GM12878 (cell line): ENCODE data around the gene FGFR1OP2. TPM values are rescaled to one million over a fixed set of nuclear protein-coding genes. Genes with fewer than 3 reads are reported as not detected.
A peak's percentile ranks its signal among the peaks of the same experiment; 100 is the strongest.

ENCODE experiments used
- ATAC-seq: fragments of 200-7000 bp; cut with Tn5 transposase; 3 replicates; pipeline ENCODE4 v1.9.1; 2020; ENCODE audit warnings: mild to moderate bottlenecking, moderate library complexity
- BruUV-seq: library from RNA; stranded (reverse); fragments of 400-500 nt; replicated peaks from 2 replicates; lab custom pipeline; 2021; lab: Mats Ljungman, UMichigan
- CTCF ChIA-PET: fragments of 300-600 bp; sonication (Branson Sonifier 250); formaldehyde crosslinking; extraction: SDS; loops from one replicate; lab custom pipeline; 2021; ENCODE audit warnings: inconsistent platforms; lab: Yijun Ruan, JAX
- POLR2A ChIA-PET: fragments of 350-600 bp; formaldehyde crosslinking; extraction: SDS; loops from one replicate; lab custom pipeline; 2021; ENCODE audit warnings: inconsistent platforms; lab: Charles Lee
- RAD21 ChIA-PET: fragments of 300-600 bp; sonication (Branson Sonifier 250); formaldehyde crosslinking; loops from one replicate; lab custom pipeline; 2023; ENCODE audit warnings: antibody characterized with exemption; ENCODE audit not compliant: unreplicated experiment; lab: Charles Lee
- SMC1A ChIA-PET: fragments of 300-600 bp; sonication (Branson Sonifier 250); formaldehyde crosslinking; loops from one replicate; lab custom pipeline; 2023; ENCODE audit not compliant: unreplicated experiment, uncharacterized antibody; lab: Charles Lee
- DNase-seq: peaks from one replicate; pipeline ENCODE4 v3.0.0-alpha.2; 2011; ENCODE audit warnings: low read depth, low spot score
- FAIRE-seq: peaks from 3 replicates; lab custom pipeline; 2011; peaks lifted over from hg19 to GRCh38; lab: Jason Lieb, UNC
- H2AFZ ChIP-seq: 2 replicates; pipeline ENCODE4 v1.6.0; 2011; ENCODE audit warnings: low read depth, low read length, control low read depth; ENCODE audit not compliant: control insufficient read depth
- H3K27ac ChIP-seq: 2 replicates; pipeline ENCODE4 v1.5.1; 2011; ENCODE audit warnings: control low read depth; ENCODE audit not compliant: control insufficient read depth, insufficient read depth
- H3K27me3 ChIP-seq, 2 experiments: replicated peaks in 1 of 2; 2 replicates each; pipeline versions ENCODE4 v1.6.0 to v1.6.1; 2011; ENCODE audit warnings: low read length in 1 of 2; ENCODE audit not compliant: control insufficient read depth in 2 of 2, insufficient read depth in 2 of 2
- H3K36me3 ChIP-seq, 2 experiments: 2 replicates each; pipeline ENCODE4 v1.5.1; 2011; ENCODE audit warnings: low read length in 1 of 2; ENCODE audit not compliant: control insufficient read depth in 2 of 2, insufficient read depth in 2 of 2
- H3K4me1 ChIP-seq: 2 replicates; pipeline ENCODE4 v1.6.1; 2011; ENCODE audit warnings: mild to moderate bottlenecking, low read length, moderate library complexity, mixed read lengths; ENCODE audit not compliant: control insufficient read depth, insufficient read depth
- H3K4me2 ChIP-seq: 2 replicates; pipeline ENCODE4 v1.6.0; 2011; ENCODE audit warnings: control low read depth; ENCODE audit not compliant: control insufficient read depth, insufficient read depth
- H3K4me3 ChIP-seq: fragments of 200-600 bp; sonication (generic); 2 replicates; pipeline ENCODE4 v1.5.1; 2016
- H3K79me2 ChIP-seq: 2 replicates; pipeline ENCODE4 v1.6.0; 2011; ENCODE audit warnings: low read length; ENCODE audit not compliant: control insufficient read depth, insufficient read depth
- H3K9ac ChIP-seq: 2 replicates; pipeline ENCODE4 v1.8.0; 2011; ENCODE audit warnings: low read length, control low read depth, mixed read lengths; ENCODE audit not compliant: control insufficient read depth, insufficient read depth
- H3K9me3 ChIP-seq: replicated peaks from 3 replicates; pipeline ENCODE4 v1.5.1; 2011; ENCODE audit warnings: mild to moderate bottlenecking, low read length; ENCODE audit not compliant: control insufficient read depth, insufficient read depth
- H4K20me1 ChIP-seq: 2 replicates; pipeline ENCODE4 v1.6.0; 2011; ENCODE audit not compliant: control insufficient read depth, insufficient read depth
- CEBPZ ChIP-seq: fragments of 150-350 bp; IDR thresholded peaks from 2 replicates; pipeline ENCODE4 v1.6.1; 2016; ENCODE audit warnings: low read depth, low read length
- E2F8 ChIP-seq: fragments of 450-650 bp; IDR thresholded peaks from 2 replicates; pipeline ENCODE4 v1.6.1; 2018; ENCODE audit warnings: mild to moderate bottlenecking, low read depth, moderate library complexity; ENCODE audit not compliant: partially characterized antibody
- EED ChIP-seq: sonication (generic); IDR thresholded peaks from 2 replicates; pipeline ENCODE4 v1.6.1; 2016; ENCODE audit warnings: antibody characterized with exemption, low read depth
- FOS ChIP-seq: IDR thresholded peaks from 3 replicates; pipeline ENCODE4 v1.6.1; 2011; ENCODE audit warnings: borderline replicate concordance; ENCODE audit not compliant: insufficient read length; ENCODE audit errors: extremely low read depth
- HDAC2 ChIP-seq: fragments of 200-600 bp; sonication (generic); IDR thresholded peaks from 2 replicates; pipeline ENCODE4 v1.6.1; 2017
- JUNB ChIP-seq: IDR thresholded peaks from 2 replicates; pipeline ENCODE4 v1.6.1; 2016; ENCODE audit warnings: antibody characterized with exemption, mild to moderate bottlenecking
- NR2C1 ChIP-seq: fragments of 450-650 bp; IDR thresholded peaks from 2 replicates; pipeline ENCODE4 v1.6.1; 2017; ENCODE audit warnings: antibody characterized with exemption, mild to moderate bottlenecking, moderate library complexity
- NR2F1 ChIP-seq: fragments of 450-650 bp; conservative IDR thresholded peaks from 2 replicates; pipeline ENCODE4 v1.6.1; 2017; ENCODE audit warnings: mild to moderate bottlenecking
- RAD51 ChIP-seq: fragments of 450-650 bp; IDR thresholded peaks from 2 replicates; pipeline ENCODE4 v1.6.1; 2016; ENCODE audit warnings: moderate library complexity, mild to moderate bottlenecking, inconsistent platforms
- RB1 ChIP-seq: fragments of 450-650 bp; formaldehyde crosslinking; IDR thresholded peaks from 2 replicates; pipeline ENCODE4 v1.6.1; 2017; ENCODE audit warnings: mild to moderate bottlenecking, borderline replicate concordance
- SMARCA5 ChIP-seq: fragments of 450-650 bp; IDR thresholded peaks from 2 replicates; pipeline ENCODE4 v1.6.1; 2017; ENCODE audit warnings: mild to moderate bottlenecking
- SMC3 ChIP-seq: IDR thresholded peaks from 2 replicates; pipeline ENCODE4 v1.6.1; 2011; ENCODE audit warnings: low read length, improper control_type of control experiment, borderline replicate concordance
- SRF ChIP-seq, 2 experiments: IDR thresholded peaks; 2 replicates each; pipeline ENCODE4 v1.6.1; 2011; ENCODE audit warnings: low read depth in 2 of 2, low read length in 2 of 2, mild to moderate bottlenecking in 1 of 2, moderate library complexity in 1 of 2
- TAF1 ChIP-seq: IDR thresholded peaks from 2 replicates; pipeline ENCODE4 v1.6.1; 2011; ENCODE audit warnings: mild to moderate bottlenecking, low read depth, low read length, borderline replicate concordance
- TARDBP ChIP-seq: IDR thresholded peaks from 2 replicates; pipeline ENCODE4 v1.6.1; 2016; ENCODE audit warnings: borderline replicate concordance
- TCF12 ChIP-seq: IDR thresholded peaks from 2 replicates; pipeline ENCODE4 v1.6.1; 2011; ENCODE audit warnings: low read depth, mild to moderate bottlenecking, low read length
- WGBS: methylation state at CpG from one replicate; pipeline ENCODE4 v1.1.6; 2016; ENCODE audit warnings: low lambda C conversion rate; ENCODE audit not compliant: insufficient replicate concordance, insufficient coverage; ENCODE audit errors: missing lambda C conversion rate; 5-methylcytosine and 5-hydroxymethylcytosine counted together
- in situ Hi-C: fragments of 300-500 bp; cut with MboI; formaldehyde crosslinking; loops from 9 replicates; pipeline ENCODE4 v1.14.3; 2018; ENCODE audit warnings: mixed read lengths
- intact Hi-C: fragments of 100-400 bp; cut with micrococcal nuclease; formaldehyde crosslinking; loops from one replicate; pipeline ENCODE4 v1.14.2; 2022; ENCODE audit not compliant: unreplicated experiment
- polyA plus RNA-seq, 11 experiments: library from polyadenylated mRNA; depleted of rRNA in 4 of 11; unstranded in 6 of 11; stranded (reverse) in 5 of 11; fragments of >200 nt; fragmentation: Nextera tagmentation in 4 of 11; fragmentation: Illumina TruSeq in 1 of 11; extraction: Ambion mirVana in 4 of 11; extraction: Trizol in 1 of 11; gene quantifications; 1 replicate in 1 of 11; 2 replicates in 10 of 11; pipeline versions ENCODE4 v1.2.1 to v1.2.3, GENCODE V29; 2011 to 2016; ENCODE audit warnings: inconsistent platforms in 2 of 11, missing spikeins in 2 of 11, low read depth in 1 of 11
- total RNA-seq, 4 experiments: library from RNA; depleted of rRNA in 3 of 4; stranded (reverse); fragments of >200 nt in 3 of 4; fragmentation: Illumina TruSeq in 1 of 4; extraction: Trizol in 1 of 4; gene quantifications; 2 replicates each; pipeline versions ENCODE4 v1.2.1 to v1.2.3, GENCODE V29; 2013 to 2021
- TF ChIP-seq, protein P1 (sequence below): IDR thresholded peaks from 2 replicates; pipeline ENCODE4 v1.6.1; 2012; ENCODE audit warnings: low read depth, low read length, improper control_type of control experiment

FGFR1OP2 gene
- total and polyA plus RNA-seq, 10 of the 15 experiments (the other 5 are each of a cell fraction or from before 2014, with no cell fraction given), result 28.5 to 59.1 (median 38.3) TPM

- TF ChIP-seq FOS (no peak), HDAC2 (no peak), E2F8 (no peak), TAF1 (no peak), SMC3 (no peak), NR2F1 (no peak)
- TF ChIP-seq, all 136 proteins: peak for 0
These were observed 67.2 kb downstream of the FGFR1OP2 start (continued) for GRCh38 chr12:27005495-27005894.

DNA sequence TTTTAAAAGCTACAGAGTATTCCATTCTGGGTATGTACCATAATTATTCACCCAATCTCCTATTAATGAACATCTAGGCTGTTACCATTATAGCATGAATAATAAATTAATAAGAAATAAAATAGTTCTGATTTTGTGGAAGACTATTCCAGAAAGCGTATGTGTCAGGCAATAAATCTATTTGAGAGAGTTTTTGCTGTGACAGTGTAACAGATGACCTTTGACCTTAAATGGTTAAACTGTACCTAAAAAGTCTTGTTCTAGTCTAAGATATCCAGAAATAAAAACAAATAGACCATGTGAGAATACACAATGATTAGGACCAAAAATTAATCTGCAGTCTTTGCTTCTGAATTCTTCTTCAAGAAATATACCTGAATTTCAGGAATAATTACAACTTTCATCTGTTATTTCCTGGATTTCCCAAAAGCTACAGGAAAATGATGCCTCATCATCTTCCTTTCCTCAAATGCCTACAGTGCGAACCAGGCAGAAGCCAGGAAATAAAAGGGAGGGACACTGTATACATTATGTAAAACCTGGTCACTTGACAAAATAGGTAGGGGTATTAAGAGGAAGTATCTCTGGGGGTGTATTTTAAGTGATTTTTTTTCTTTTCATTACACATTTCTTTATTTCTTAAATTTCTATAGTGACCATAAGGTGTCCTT is 68.7 kb downstream of the FGFR1OP2 start:
- WGBS, result 98% methylated on average over 2 of the region's 2 CpGs
- POLR2A ChIA-PET, result no interaction called here
- TF ChIP-seq NR2F1 (peak; percentile 47; the same call in 1 of the 2 replicates), SRF (IDR thresholded peaks at IDR 0.05; ENCODE audit: low read depth in 2 of 2, low read length in 2 of 2) (no peak), TARDBP (no peak), SMARCA5 (no peak), RB1 (no peak), JUNB (no peak), NR2C1 (peak; percentile 64), TCF12 (no peak), TAF1 (no peak), EED (no peak), CEBPZ (no peak), RAD51 (no peak)
- TF ChIP-seq, protein P1, sequence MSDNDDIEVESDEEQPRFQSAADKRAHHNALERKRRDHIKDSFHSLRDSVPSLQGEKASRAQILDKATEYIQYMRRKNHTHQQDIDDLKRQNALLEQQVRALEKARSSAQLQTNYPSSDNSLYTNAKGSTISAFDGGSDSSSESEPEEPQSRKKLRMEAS, result no peak
- TF ChIP-seq, all 136 proteins: peak for 2
- in situ Hi-C loops, result no loop called here
- ATAC-seq (no peak), FAIRE-seq (no peak), DNase-seq (no peak)
- H3K27ac ChIP-seq, result no peak overlapping the region
- no peak overlapping the region for H3K4me3 ChIP-seq
- H3K79me2 ChIP-seq, result peaks cover 76% of the 10 kb centered on the region
- ChIA-PET CTCF (interaction anchor here (1.3 to 1.9 kb wide), 2 partner anchors 122 to 161 kb away, joined by 4 to 5 read pairs; no protein-coding TSS in a partner anchor), RAD21 (interaction anchor here (0.6 kb wide), 1 partner anchor 910 kb away, joined by 3 read pairs; no protein-coding TSS in a partner anchor), SMC1A (interaction anchor here (0.5 to 1.3 kb wide), 2 partner anchors 15 to 122 kb away, joined by 3 to 5 read pairs; no protein-coding TSS in a partner anchor)
- no peaks in the 10 kb centered on the region for H3K27me3 ChIP-seq
- no peaks in the 10 kb centered on the region for H4K20me1 ChIP-seq
- no peak overlapping the region for H3K9ac ChIP-seq
- BruUV-seq, result no TSS peak
- no peaks in the 10 kb centered on the region for H3K36me3 ChIP-seq
- H3K9me3 ChIP-seq, result no peaks in the 10 kb centered on the region
- H3K4me2 ChIP-seq, result no peak overlapping the region
- intact Hi-C loops, result no loop called here
- peaks cover 2% of the 10 kb centered on the region for H3K4me1 ChIP-seq
- no peak overlapping the region for H2AFZ ChIP-seq
